ENCODE data around the gene UQCRFS1.
"Not testable (repeated sequence)": the region's sequence is repeated elsewhere in the genome, so short reads cannot be mapped to it uniquely, and the experiment has no call there.

UQCRFS1 gene

DNA sequence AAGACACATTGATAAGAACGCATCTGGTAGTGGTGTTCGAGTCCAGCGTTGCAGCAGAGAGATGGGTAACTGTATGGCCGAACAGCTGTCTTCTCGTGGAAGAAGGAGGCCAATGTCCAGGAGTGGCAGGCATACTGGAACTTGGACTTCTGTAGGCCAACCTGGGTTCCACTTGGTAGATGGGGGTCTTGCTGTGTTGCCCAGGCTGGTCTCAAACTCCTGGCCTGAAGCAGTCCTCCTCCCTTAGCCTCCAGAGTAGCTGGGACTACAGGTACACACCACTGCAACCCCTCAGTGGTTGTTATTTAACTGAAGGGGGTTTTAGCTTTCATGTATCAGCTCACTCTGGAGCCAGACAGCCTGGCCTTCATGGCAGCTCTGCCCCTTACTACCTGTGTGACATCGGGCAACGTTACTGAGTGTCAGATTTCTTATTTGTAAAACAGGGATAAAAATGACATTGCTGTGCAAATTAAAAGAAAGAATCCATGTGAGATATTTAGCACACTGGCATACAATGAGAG lies 2.4 kb upstream of the UQCRFS1 start:
- in situ Hi-C loops (cut with MboI; ENCODE audit: low sequenced_read_pairs) = no loop called here

DNA sequence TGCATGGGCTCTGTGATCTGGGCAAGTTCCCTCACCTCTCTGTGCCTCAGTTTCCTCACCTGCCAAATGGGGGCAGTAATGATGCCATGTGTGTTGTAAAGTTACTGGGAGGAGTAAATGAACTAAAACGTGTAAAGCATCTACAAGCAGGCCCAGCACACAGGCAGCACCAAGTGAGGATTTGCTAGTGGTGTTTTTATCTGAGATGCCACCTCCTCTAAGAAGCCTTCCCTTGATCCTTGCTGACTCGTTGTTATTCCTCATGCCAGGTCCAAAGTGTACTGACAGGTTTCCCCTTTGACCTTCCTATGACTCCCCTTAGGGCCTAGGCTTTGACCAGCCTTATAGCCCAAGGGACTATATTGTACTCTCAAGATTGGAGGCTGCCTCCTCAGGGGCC lies 1.5 kb upstream of the UQCRFS1 start:
- in situ Hi-C loops (cut with MboI; ENCODE audit: low sequenced_read_pairs) = no loop called here

GRCh38 chr19:29212356-29212647 lies 649 bp downstream of the UQCRFS1 start:
- in situ Hi-C loops (cut with MboI; ENCODE audit: low sequenced_read_pairs) = no loop called here

GRCh38 chr19:29211562-29212355 lies 1.2 kb downstream of the UQCRFS1 start:
- in situ Hi-C loops (cut with MboI; ENCODE audit: low sequenced_read_pairs) = no loop called here

GRCh38 chr19:29211041-29211440 lies 1.9 kb downstream of the UQCRFS1 start:
- in situ Hi-C loops (cut with MboI; ENCODE audit: low sequenced_read_pairs) = not testable (repeated sequence)

DNA sequence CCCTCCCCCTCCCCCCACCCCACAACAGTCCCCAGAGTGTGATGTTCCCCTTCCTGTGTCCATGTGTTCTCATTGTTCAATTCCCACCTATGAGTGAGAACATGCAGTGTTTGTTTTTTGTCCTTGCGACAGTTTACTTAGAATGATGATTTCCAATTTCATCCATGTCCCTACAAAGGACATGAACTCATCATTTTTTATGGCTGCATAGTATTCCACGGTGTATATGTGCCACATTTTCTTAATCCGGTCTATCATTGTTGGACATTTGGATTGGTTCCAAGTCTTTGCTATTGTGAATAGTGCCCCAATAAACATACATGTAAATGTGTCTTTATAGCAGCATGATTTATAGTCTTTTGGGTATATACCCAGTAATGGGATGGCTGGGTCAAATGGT lies 2.4 kb downstream of the UQCRFS1 start:
- in situ Hi-C loops (cut with MboI; ENCODE audit: low sequenced_read_pairs) = not testable (repeated sequence)

GRCh38 chr19:29207403-29208187 lies 5.4 kb downstream of the UQCRFS1 start:
- in situ Hi-C loops (cut with MboI; ENCODE audit: low sequenced_read_pairs) = not testable (repeated sequence)

GRCh38 chr19:29206453-29206852 lies 6.5 kb downstream of the UQCRFS1 start:
- in situ Hi-C loops (cut with MboI; ENCODE audit: low sequenced_read_pairs) = no loop called here

- in situ Hi-C loops (cut with MboI; ENCODE audit: low sequenced_read_pairs) = no loop called here
Observed at GRCh38 chr19:29202281-29202680, 10.7 kb downstream of the UQCRFS1 start.

GRCh38 chr19:29201855-29202254 lies 11.1 kb downstream of the UQCRFS1 start:
- in situ Hi-C loops (cut with MboI; ENCODE audit: low sequenced_read_pairs) = no loop called here

GRCh38 chr19:29194658-29195057 lies 18.3 kb downstream of the UQCRFS1 start:
- in situ Hi-C loops (cut with MboI; ENCODE audit: low sequenced_read_pairs) = no loop called here

GRCh38 chr19:29193155-29193554 lies 19.8 kb downstream of the UQCRFS1 start:
- in situ Hi-C loops (cut with MboI; ENCODE audit: low sequenced_read_pairs) = no loop called here

GRCh38 chr19:29191005-29191404 lies 21.9 kb downstream of the UQCRFS1 start:
- in situ Hi-C loops (cut with MboI; ENCODE audit: low sequenced_read_pairs) = no loop called here

GRCh38 chr19:29189033-29189360 lies 24.0 kb downstream of the UQCRFS1 start:
- in situ Hi-C loops (cut with MboI; ENCODE audit: low sequenced_read_pairs) = no loop called here

GRCh38 chr19:29188289-29189032 lies 24.5 kb downstream of the UQCRFS1 start:
- in situ Hi-C loops (cut with MboI; ENCODE audit: low sequenced_read_pairs) = no loop called here

DNA sequence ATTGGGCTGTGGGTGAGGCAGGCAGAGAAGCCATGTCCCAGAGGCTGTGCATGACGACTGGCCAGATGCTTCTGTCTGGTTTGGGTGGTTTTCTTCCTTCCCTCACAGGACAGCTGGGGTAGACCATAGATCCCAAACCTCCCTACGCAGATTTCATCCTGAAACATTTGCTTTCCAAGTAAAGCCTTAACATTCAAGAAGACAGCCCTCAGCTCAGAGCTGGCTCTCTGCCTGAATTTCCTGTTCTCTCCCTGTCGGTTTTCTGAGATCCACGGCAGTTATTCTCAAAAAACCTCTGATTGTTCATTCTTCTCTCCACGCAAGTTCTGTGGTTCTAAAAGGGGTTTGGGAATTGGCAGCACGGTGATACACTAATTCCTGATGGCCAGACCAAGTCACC lies 25.3 kb downstream of the UQCRFS1 start:
- in situ Hi-C loops (cut with MboI; ENCODE audit: low sequenced_read_pairs) = no loop called here

GRCh38 chr19:29185427-29185826 lies 27.5 kb downstream of the UQCRFS1 start:
- in situ Hi-C loops (cut with MboI; ENCODE audit: low sequenced_read_pairs) = no loop called here

GRCh38 chr19:29176981-29177754 lies 35.8 kb downstream of the UQCRFS1 start:
- in situ Hi-C loops (cut with MboI; ENCODE audit: low sequenced_read_pairs) = no loop called here

- in situ Hi-C loops (cut with MboI; ENCODE audit: low sequenced_read_pairs) = no loop called here
Observed at GRCh38 chr19:29173896-29174295, 39.1 kb downstream of the UQCRFS1 start.

DNA sequence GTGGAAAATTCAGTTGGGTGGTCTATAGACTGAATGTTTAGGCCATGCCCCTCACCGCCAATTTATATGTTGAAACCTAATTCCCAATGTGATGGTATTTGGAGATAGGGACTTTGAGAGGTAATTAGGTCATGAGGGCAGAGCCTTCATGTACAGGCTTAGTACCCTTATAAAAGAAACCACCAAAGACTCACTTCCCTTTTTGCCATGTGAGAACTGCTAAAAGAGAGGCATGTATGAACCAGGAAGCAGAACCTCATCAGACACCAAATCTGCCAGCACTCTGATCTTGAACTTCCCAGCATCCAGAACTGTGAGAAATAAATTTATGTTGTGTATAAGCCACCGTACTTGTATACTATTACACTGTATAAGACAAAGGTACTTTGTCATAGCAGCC lies 40.6 kb downstream of the UQCRFS1 start:
- in situ Hi-C loops (cut with MboI; ENCODE audit: low sequenced_read_pairs) = no loop called here

DNA sequence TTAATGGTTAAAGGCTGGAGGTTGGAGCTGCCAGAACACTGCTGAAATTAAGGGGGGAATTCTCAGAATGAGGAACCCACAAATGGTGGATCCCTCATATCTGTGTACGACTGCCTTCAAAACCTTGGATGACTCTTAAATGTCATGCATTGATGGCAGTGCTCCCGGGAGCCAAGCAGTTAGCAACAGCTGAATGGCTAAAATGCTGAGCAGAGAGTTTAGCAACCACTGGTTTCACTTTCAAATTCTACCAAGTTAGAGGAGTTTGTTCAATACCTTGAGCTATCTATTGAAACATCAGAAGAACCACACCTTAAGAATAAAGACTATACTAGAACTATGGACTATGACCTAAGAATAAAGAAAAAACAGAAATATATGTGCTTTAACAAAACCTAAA lies 41.4 kb downstream of the UQCRFS1 start:
- in situ Hi-C loops (cut with MboI; ENCODE audit: low sequenced_read_pairs) = no loop called here
